Measurements from ENCODE around the gene BCOR.

Gene BCOR

GRCh38 chrX:40097504-40098263, at the start of gene BCOR:
Gene BCOR (minus strand): TSS chrX:40097958. CDS start chrX:40077929, 20,029 bp downstream.
- DNase-seq = peak; percentile 82

GRCh38 chrX:40147126-40147952, 49.6 kb upstream of the BCOR start:
- no peak for DNase-seq

- no peak for DNase-seq
Observed at GRCh38 chrX:40146262-40147125, 48.7 kb upstream of the BCOR start.

- no peak for DNase-seq
Observed at GRCh38 chrX:40145923-40146261, 48.1 kb upstream of the BCOR start.

- DNase-seq = no peak
Observed at GRCh38 chrX:40145001-40145922, 47.5 kb upstream of the BCOR start.

GRCh38 chrX:40144576-40144975, 46.8 kb upstream of the BCOR start:
- DNase-seq = no peak

- no peak for DNase-seq
Observed at GRCh38 chrX:40143987-40144386, 46.2 kb upstream of the BCOR start.

GRCh38 chrX:40143001-40143400, 45.2 kb upstream of the BCOR start:
- no peak for DNase-seq

- DNase-seq = no peak
Observed at GRCh38 chrX:40142417-40142816, 44.7 kb upstream of the BCOR start.

GRCh38 chrX:40140706-40141499, 43.1 kb upstream of the BCOR start:
- no peak for DNase-seq

- no peak for DNase-seq
Observed at GRCh38 chrX:40132751-40133150, 35.0 kb upstream of the BCOR start.

- DNase-seq = no peak
Observed at GRCh38 chrX:40131654-40132337, 34.0 kb upstream of the BCOR start.

- DNase-seq = no peak
Observed at GRCh38 chrX:40130207-40130606, 32.4 kb upstream of the BCOR start.

GRCh38 chrX:40127052-40127451, 29.3 kb upstream of the BCOR start:
- DNase-seq = no peak

- no peak for DNase-seq
Observed at GRCh38 chrX:40122487-40122886, 24.7 kb upstream of the BCOR start.

- no peak for DNase-seq
Observed at GRCh38 chrX:40121618-40122017, 23.9 kb upstream of the BCOR start.

- DNase-seq = no peak
Observed at GRCh38 chrX:40120838-40121580, 23.3 kb upstream of the BCOR start.

GRCh38 chrX:40117715-40118285, 20.0 kb upstream of the BCOR start:
- no peak for DNase-seq

- DNase-seq = no peak
Observed at GRCh38 chrX:40116925-40117324, 19.2 kb upstream of the BCOR start.

- no peak for DNase-seq
Observed at GRCh38 chrX:40112996-40113395, 15.2 kb upstream of the BCOR start.

Measured in stimulated activated CD4-positive, alpha-beta T cell treated with anti-CD3 and anti-CD28 coated beads, Interleukin-15, amount 100 ng/mL, for 24 hours (primary cell).